Vagina (tissue), 2 donors: ENCODE measurements around the gene ECE1.

Experiments
- POLR2A ChIP-seq, 2 donors: fragments of 450-650 bp; IDR thresholded peaks; one replicate each; pipeline ENCODE4 v1.6.1; 2017; ENCODE audit warnings: antibody characterized with exemption in 2 of 2, mild to moderate bottlenecking in 2 of 2, moderate library complexity in 2 of 2
- POLR2AphosphoS5 ChIP-seq, 2 donors: sonication (generic); formaldehyde crosslinking; IDR thresholded peaks; one replicate each; pipeline ENCODE4 v1.9.0; 2017; ENCODE audit warnings: antibody characterized with exemption in 2 of 2, mild to moderate bottlenecking in 2 of 2, low read depth in 1 of 2; ENCODE audit not compliant: insufficient read depth in 1 of 2
- TF ChIP-seq, protein P1 (sequence below), 3 experiments: fragments of 450-650 bp in 2 of 3; fragments of 200-600 bp in 1 of 3; sonication (generic) in 1 of 3; IDR thresholded peaks; one replicate each; pipeline ENCODE4 v1.5.1; 2017 to 2019; ENCODE audit warnings: antibody characterized with exemption in 3 of 3, mild to moderate bottlenecking in 2 of 3, moderate library complexity in 2 of 3

DNA sequence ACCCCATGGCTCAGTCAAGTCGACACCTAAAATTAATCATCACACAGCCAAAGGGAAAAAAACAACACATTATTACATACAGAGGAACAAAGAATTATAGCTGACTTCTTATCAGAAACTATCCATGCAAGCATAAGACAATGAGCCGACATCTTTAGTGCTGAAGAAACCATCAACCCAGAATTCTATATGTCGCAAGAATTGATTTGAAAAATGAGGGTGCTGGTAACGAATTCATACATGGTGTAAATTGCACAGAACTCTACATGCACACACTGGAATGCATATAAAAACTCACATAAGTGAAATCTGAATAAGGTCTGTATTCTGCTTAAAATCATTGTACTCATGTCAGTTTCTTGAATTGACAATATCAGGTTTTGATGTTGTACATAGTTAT is 88.6 kb downstream of the ECE1 start:
- TF ChIP-seq, protein P1, sequence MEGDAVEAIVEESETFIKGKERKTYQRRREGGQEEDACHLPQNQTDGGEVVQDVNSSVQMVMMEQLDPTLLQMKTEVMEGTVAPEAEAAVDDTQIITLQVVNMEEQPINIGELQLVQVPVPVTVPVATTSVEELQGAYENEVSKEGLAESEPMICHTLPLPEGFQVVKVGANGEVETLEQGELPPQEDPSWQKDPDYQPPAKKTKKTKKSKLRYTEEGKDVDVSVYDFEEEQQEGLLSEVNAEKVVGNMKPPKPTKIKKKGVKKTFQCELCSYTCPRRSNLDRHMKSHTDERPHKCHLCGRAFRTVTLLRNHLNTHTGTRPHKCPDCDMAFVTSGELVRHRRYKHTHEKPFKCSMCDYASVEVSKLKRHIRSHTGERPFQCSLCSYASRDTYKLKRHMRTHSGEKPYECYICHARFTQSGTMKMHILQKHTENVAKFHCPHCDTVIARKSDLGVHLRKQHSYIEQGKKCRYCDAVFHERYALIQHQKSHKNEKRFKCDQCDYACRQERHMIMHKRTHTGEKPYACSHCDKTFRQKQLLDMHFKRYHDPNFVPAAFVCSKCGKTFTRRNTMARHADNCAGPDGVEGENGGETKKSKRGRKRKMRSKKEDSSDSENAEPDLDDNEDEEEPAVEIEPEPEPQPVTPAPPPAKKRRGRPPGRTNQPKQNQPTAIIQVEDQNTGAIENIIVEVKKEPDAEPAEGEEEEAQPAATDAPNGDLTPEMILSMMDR (IDR thresholded peaks at IDR 0.05): no peak
- TF ChIP-seq POLR2A (IDR thresholded peaks at IDR 0.05) (no peak), POLR2AphosphoS5 (IDR thresholded peaks at IDR 0.05; ENCODE audit: insufficient read depth in 1 of 2, low read depth in 1 of 2) (no peak)
